HL-60/S4 (cell line): ENCODE results near the gene PNMT.

Source experiments
- in situ Hi-C: fragments of 300-500 bp; cut with MboI; formaldehyde crosslinking; loops from 2 replicates; pipeline ENCODE4 v1.14.3; 2022; ENCODE audit warnings: low sequenced_read_pairs

Gene PNMT

DNA sequence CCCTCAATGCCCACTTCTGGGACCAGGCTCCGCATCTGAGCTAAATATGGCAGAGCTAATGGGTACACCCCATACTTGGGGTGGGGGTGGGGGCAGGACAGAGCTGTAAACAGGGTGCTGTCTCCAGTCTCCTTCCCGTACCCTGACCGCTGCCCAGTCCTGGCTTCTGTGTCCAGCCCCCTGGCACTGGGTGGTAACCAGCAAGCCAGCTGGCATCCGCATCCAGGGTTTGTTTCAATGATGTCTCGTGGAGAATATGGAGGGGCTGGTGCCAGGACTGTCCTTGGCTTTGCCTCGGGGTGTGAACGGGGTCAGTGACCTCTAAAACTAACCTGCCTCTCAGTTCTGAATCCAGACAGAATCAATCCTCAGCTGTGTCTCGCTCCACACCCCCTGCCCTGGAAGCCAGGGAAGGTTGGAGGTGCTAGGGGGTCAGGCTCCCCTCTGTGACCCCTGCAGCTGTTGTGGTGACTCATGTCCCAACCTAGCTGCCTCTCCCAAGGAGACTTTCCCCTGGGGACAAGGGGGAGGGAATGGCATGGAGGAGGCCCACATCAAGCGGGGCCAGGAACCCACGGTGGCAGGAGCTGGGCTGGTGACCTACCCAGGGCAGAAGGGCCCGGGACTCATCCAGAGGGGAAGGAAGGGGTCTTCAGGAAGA lies 1.5 kb upstream of the PNMT start:
- in situ Hi-C loops = no loop called here

- in situ Hi-C loops = no loop called here
Observed at GRCh38 chr17:39667262-39667944, 850 bp upstream of the PNMT start.

- in situ Hi-C loops = no loop called here
Observed at GRCh38 chr17:39669897-39670735, 1.9 kb downstream of the PNMT start.

GRCh38 chr17:39670746-39671145 lies 2.5 kb downstream of the PNMT start:
- in situ Hi-C loops = no loop called here

DNA sequence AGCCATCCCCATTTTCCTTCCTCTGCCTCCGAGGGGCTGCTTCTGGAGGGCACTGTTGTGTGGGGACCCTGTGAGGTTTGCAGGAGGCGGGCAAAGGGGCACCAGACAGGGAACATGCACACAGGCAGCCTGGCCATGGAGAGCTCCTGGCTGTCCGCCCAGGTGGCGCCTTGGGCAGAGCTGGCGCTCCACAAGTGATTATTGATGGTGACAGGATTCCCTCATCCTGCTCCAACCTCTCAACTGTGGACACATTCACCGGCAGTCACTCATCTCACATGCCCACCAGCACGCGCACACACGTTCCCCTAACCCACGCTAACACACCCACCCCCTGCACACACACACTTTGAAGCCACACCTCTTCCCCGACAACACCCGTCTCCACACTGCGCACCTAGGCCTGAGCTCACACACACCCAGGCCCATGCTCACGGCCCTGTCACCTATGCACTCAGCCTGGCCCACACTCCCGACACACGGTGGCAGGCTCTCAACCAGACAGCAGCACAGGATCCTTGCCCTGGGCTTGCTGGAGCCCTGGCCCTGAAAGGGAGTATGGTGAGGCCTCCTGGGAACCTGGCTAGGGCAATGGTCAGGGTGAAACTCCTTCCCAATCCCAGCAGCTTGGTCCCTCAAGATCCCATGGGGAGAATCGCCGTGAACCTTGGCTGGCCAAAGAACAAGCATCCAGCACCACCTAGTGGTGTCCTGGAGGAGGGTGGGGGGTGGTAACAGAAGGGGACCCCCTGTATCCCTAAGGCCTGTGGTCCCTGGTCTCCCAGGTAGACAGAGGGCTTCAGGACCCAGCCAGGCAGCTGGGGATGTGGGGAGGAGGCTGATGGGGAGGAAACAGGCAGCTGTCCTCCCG lies 3.6 kb downstream of the PNMT start:
- in situ Hi-C loops = no loop called here

GRCh38 chr17:39672522-39673334 lies 4.5 kb downstream of the PNMT start:
- in situ Hi-C loops = no loop called here

GRCh38 chr17:39673335-39674081 lies 5.3 kb downstream of the PNMT start:
- in situ Hi-C loops = no loop called here

DNA sequence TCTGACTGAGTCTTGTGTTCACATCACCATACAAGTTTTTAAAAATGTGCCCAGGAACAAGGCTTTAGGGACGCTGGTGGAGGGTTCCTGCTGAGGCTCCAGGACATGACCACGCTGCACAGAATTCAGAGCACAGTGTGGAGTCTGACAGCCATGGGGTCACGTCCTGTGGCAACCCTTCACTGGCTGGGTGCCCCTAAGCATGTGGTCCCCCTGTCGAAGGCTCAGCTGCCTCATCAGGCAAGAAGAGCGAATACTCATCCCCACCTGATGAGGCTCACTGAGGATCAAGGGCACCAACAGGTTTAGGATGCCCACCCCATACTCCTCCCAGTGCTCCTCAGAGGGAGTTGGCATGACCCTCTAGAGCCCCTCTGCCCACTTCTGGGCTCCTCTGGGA lies 5.9 kb downstream of the PNMT start:
- in situ Hi-C loops = no loop called here

DNA sequence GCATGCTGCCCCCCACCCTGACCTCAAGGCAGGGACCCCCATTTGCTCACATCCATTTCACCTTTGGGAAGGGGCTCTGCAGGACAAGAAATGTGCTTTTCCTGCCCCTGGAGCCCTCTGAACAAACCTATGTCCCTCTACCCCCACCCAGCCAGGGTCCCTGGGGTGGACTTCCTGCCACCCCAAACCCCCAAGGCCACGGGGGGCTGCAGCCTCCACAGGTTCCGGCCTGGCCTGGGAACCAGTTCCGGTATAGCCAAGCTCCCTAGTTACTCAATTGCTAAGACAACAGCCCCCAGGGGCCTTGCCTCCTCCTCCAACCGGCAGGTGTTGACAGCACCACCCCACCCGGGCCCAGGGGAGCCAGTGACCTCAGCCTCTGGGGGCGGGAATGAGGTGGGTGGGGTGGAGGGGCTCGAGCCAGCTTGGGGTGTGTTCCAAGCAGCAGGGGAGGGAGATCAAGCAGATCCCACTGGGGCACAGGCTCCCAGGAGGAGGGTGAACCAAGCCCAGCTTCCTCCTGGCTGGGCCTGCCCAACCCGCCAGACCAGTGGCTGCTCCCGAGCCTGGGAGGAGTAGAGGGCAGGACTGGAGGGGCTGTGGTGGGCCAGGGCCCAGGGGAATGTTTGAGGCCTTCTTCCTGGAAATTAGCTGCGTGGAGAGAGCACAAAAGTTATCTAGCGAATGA lies 6.6 kb downstream of the PNMT start:
- in situ Hi-C loops = no loop called here

GRCh38 chr17:39675390-39676082 lies 7.3 kb downstream of the PNMT start:
- in situ Hi-C loops = no loop called here

- in situ Hi-C loops = no loop called here
Observed at GRCh38 chr17:39676198-39676819, 8.1 kb downstream of the PNMT start.

GRCh38 chr17:39677072-39677471 lies 8.8 kb downstream of the PNMT start:
- in situ Hi-C loops = no loop called here

GRCh38 chr17:39677542-39678339 lies 9.5 kb downstream of the PNMT start:
- in situ Hi-C loops = no loop called here

GRCh38 chr17:39678340-39679116 lies 10.3 kb downstream of the PNMT start:
- in situ Hi-C loops = no loop called here

- in situ Hi-C loops = loop anchor here (10.0 kb wide), 1 partner anchor 65 kb away; no protein-coding TSS in a partner anchor
Observed at GRCh38 chr17:39679521-39680192, 11.4 kb downstream of the PNMT start.
